GM18498 (cell line): ENCODE results near the gene TNK1.

Experiments used
- ATAC-seq: cut with Tn5 transposase; IDR thresholded peaks from one replicate; pipeline ENCODE4 v1.9.1; 2021; ENCODE audit warnings: mild to moderate bottlenecking, moderate library complexity; ENCODE audit not compliant: unreplicated experiment

The TNK1 gene

GRCh38 chr17:7408863-7409262 is 28.0 kb downstream of the TNK1 start:
- ATAC-seq = no peak

GRCh38 chr17:7409716-7410115 is 28.8 kb downstream of the TNK1 start:
- ATAC-seq = no peak

- ATAC-seq = no peak
Observed at GRCh38 chr17:7410634-7411426, 29.9 kb downstream of the TNK1 start.

- no peak for ATAC-seq
Observed at GRCh38 chr17:7411427-7411750, 30.5 kb downstream of the TNK1 start.

DNA sequence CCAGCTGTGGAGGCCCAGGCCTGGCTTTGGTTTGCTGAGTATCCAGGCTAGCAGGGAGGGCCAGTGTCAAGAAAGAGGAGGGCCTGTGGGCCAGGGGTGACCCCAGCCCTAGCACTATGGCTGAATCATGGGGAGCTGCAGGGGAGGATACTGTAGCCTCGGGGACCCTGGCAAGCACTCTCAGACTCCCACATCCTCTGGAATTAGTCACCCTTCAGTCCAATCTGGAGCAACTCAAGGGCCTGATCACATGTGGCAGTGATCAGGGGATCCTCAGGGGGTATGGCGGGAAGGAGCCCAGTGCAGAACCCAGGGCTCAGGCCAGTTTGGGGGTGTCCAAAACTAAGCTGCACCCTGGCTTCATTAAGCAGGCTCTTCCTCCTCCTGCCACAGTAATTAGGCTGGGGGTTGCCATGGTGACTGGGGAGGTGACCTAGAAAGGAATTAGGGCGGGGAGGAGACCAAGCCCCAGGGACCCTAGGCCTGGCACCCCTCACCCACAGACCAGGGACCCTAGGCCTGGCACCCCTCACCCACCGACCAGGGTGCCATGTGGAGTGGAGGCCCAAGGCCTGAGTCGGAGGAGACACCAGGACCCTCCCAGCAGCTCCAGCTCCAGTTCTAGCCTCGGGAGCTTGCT is 32.6 kb downstream of the TNK1 start:
- ATAC-seq = no peak

- ATAC-seq = no peak
Observed at GRCh38 chr17:7414837-7415236, 33.9 kb downstream of the TNK1 start.

GRCh38 chr17:7415784-7416183 is 34.9 kb downstream of the TNK1 start:
- ATAC-seq = no peak

DNA sequence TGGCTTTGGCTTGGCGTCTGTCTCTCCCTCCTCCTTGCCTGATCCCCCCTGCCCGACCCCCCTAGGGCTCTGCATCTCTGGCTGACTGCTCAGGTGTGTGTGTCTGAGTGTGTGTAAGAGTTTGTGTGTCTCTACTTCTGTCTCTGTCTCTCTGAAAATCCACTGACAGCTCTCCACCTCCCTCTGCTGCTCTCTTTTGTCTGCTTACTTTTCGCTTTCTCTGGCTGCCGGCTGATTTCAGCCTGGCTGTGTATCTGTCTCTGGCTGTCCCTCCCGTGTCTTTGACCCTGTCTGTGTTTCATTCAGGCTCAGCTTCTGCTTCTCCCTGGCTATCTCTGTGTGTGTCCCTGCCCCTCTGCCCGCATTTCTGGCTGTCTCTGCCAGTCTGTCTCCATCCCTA is 35.4 kb downstream of the TNK1 start:
- ATAC-seq = no peak

GRCh38 chr17:7417056-7417655 is 36.3 kb downstream of the TNK1 start:
- ATAC-seq = no peak

GRCh38 chr17:7418472-7419152 is 37.7 kb downstream of the TNK1 start:
- ATAC-seq = no peak

- ATAC-seq = no peak
Observed at GRCh38 chr17:7419819-7420610, 39.1 kb downstream of the TNK1 start, which contains the start of gene SPEM1. Gene SPEM1, plus strand, starts transcription at chr17:7420324. Its CDS starts 61 bp downstream, at chr17:7420385.

- no peak for ATAC-seq
Observed at GRCh38 chr17:7421186-7421585, 40.3 kb downstream of the TNK1 start.

DNA sequence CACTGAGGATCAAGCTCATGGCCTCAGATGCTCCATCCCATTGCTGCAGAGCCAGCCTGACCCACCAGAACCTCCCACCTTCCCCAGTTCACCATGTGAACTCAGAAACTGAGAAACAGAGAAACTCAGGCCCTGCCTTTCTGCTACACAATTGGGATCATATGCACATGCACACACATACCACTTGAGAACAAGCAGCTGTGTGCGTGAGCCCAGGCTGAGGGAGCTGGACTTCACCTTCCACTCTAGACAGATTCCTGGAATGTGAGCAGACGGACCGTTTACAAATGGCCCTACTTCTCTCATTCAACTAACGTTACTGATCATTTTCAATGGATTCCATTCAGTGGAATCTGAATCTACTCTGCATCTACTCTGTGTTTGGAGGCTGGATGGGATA is 42.8 kb downstream of the TNK1 start:
- ATAC-seq = no peak

DNA sequence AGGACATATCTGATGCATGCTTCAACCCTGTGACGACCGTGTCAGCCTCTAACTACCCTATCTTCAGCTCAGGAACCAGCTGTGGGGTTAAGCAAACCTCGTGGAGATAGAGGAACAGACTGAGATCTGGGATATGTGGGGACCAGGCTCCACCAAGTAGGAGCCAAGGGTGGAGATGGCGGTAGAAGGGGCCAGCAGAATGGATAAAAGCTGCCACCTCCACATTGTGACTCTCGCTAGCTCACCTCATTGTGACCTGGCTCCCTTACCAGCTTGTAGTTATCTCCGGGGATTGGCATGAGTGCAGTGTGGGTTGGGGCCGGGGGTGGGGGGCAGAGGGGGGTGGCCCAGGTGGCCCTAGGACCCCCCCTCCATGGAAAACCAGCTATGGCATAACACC is 44.4 kb downstream of the TNK1 start, which contains the start of gene SPEM2:
Gene SPEM2, plus strand, starts transcription at position 301 of the 400 bp plus-strand sequence. Its CDS starts 73 bp downstream, at position 374.
- ATAC-seq = no peak

DNA sequence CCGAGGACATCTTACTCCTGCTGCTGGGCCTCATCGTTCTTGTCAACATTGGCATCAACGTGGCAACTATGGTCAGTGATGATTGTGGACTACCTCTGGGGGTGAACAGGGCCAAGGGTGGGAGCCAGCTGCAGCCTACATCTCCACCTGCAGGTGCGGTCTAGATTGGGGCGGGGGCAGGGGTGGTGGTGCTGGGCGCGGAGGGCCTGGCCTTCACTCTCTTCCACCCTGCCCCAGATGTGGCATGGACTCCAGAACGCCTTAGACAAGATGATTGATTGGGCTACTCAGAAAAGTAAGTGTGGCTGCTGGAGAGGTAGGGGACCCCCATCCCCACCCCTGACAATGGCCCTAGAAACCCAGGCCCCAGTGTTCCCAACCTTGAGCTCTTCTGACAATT is 44.9 kb downstream of the TNK1 start:
- ATAC-seq = no peak

DNA sequence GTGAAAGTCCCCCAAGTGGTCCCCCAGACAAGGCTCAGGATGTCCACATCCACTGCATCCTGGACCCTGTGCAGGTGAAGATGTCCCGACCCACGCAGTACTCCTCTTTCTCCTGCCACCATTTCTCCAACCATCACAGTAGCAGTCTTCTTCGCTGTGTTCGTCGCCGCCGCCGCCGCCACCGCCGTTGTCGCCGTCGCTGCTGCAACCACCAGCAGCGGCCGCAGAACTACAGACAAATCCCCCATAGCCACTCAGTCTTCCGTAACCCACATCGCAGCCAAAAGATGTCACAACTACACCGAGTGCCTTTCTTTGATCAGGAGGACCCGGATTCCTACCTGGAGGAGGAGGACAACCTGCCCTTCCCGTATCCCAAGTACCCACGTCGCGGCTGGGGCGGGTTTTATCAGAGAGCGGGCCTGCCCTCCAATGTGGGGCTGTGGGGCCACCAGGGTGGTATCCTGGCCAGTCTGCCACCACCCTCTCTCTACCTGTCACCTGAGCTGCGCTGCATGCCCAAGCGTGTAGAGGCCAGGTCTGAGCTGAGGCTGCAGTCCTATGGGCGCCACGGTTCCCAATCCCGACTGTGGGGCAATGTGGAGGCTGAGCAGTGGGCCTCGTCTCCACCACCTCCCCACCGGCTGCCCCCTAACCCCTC is 45.4 kb downstream of the TNK1 start:
- no peak for ATAC-seq

- ATAC-seq = no peak
Observed at GRCh38 chr17:7426896-7427489, 46.1 kb downstream of the TNK1 start.

DNA sequence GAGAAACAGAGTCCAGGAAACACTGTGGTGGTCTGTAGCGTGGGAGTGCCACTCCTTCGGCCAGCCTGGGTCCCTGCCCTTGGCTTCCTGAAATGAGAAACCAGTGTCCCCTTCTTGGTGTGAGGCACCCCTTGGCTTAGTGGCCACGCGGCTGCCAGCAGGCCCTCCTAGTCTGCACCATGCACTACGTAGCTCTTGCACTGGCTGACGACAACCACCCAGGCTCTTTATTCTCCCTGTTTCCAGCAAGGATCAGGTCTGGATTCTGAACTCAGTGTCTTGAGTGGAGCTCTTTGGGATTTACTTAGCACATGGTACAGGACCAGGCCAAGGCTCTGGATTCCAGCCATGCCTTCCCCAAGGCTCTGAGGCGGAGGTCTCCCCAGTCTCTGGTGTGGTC is 46.7 kb downstream of the TNK1 start:
- ATAC-seq = no peak

DNA sequence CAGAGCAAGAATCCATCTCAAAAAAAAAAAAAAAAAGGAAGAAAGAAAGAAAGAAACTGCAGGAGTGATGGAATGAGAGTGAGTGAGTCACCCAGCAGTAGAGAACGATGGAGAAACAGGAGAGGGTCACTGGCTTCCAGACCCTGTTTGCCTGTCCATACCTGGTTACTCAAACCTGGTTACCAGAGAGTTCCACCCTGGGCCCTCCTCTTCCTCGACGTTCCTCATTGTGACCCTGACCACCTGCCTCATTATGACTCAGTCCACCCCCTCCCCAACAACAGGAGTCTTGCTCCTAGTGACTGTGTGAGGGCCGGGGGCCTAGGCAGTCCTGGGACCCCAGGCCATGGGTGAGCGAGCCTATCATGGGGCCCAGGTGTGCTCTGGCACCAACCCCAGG is 47.7 kb downstream of the TNK1 start, which contains the start of gene SPEM3:
Gene SPEM3, plus strand, starts transcription at position 301 of the 400 bp plus-strand sequence. Its CDS starts 46 bp downstream, at position 347.
- ATAC-seq = no peak

GRCh38 chr17:7429722-7430121 is 48.8 kb downstream of the TNK1 start:
- ATAC-seq = no peak
